ENCODE measurements around the gene TRIM63. TPM values are rescaled to one million over a fixed set of nuclear protein-coding genes. Genes with fewer than 3 reads are reported as not detected.

Gene TRIM63
- total RNA-seq, 1 donor from 2014 or later = 203 TPM

GRCh38 chr1:26064553-26064952 is 2.9 kb downstream of the TRIM63 start:
- no peak for DNase-seq
- no peaks in the 10 kb centered on the region for H3K9me3 ChIP-seq (replicated peaks)
- peaks cover 55% of the 10 kb centered on the region for H3K36me3 ChIP-seq
- peaks cover 18% of the 10 kb centered on the region for H3K27me3 ChIP-seq (ENCODE audit: low read depth)
- intact Hi-C loops (cut with micrococcal nuclease) = no loop called here
- no peak for TF ChIP-seq CTCF (IDR thresholded peaks at IDR 0.05; ENCODE audit: borderline replicate concordance)
- H3K4me3 ChIP-seq = peak overlapping the region; percentile 71
- peak overlapping the region; percentile 96 for H3K27ac ChIP-seq (replicated peaks)
- H3K4me1 ChIP-seq = peaks cover 26% of the 10 kb centered on the region

DNA sequence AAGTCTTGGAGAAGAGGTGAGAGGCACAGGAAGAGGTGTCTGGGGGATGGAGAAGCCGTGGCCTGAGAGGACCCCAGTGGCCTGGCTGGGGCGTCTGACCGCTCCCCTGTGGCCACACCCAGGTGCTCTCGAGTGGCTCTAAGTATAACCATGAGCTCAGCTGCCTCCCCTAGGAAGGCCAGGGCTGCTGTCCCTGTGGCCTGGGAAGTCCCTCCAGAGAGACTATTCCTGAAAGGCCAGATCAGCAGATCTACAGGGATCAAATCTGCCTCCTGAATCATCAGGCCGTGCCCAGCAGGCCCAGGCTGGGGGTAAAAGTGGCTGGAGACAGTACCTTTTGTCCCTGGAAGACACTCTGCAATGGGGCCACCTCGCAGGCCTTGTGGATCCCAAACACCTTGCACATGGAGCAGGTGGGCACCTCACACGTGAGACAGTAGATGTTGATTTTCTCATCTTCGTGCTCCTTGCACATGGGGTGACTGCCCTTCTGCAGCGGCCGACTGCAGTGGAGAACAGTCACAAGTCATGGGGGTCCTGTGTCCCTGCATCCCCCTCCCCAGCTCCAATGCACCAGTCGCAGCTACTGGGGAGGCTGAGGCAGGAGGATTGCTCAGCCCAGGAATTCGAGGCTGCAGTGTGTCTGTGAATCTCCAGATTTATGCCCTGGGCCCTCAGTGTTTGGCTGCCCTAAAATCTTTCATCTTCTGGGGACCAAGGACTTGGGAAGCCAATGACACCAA is 6.4 kb downstream of the TRIM63 start:
- H3K27ac ChIP-seq (replicated peaks) = peak overlapping the region; percentile 96
- no peaks in the 10 kb centered on the region for H3K27me3 ChIP-seq (ENCODE audit: low read depth)
- intact Hi-C loops (cut with micrococcal nuclease) = no loop called here
- TF ChIP-seq CTCF (IDR thresholded peaks at IDR 0.05; ENCODE audit: borderline replicate concordance) = no peak
- DNase-seq = no peak
- peaks cover 79% of the 10 kb centered on the region for H3K36me3 ChIP-seq
- H3K4me3 ChIP-seq = peak overlapping the region; percentile 71
- H3K9me3 ChIP-seq (replicated peaks) = no peaks in the 10 kb centered on the region
- H3K4me1 ChIP-seq = peaks cover 51% of the 10 kb centered on the region

GRCh38 chr1:26059906-26060305 is 7.5 kb downstream of the TRIM63 start:
- DNase-seq = no peak
- Histone ChIP-seq H3K4me3 (no peak overlapping the region), H3K27me3 (ENCODE audit: low read depth) (no peaks in the 10 kb centered on the region), H3K27ac (replicated peaks) (peak overlapping the region; percentile 96), H3K9me3 (replicated peaks) (no peaks in the 10 kb centered on the region), H3K4me1 (peaks cover 55% of the 10 kb centered on the region), H3K36me3 (peaks cover 78% of the 10 kb centered on the region)
- intact Hi-C loops (cut with micrococcal nuclease) = no loop called here
- no peak for TF ChIP-seq CTCF (IDR thresholded peaks at IDR 0.05; ENCODE audit: borderline replicate concordance)

DNA sequence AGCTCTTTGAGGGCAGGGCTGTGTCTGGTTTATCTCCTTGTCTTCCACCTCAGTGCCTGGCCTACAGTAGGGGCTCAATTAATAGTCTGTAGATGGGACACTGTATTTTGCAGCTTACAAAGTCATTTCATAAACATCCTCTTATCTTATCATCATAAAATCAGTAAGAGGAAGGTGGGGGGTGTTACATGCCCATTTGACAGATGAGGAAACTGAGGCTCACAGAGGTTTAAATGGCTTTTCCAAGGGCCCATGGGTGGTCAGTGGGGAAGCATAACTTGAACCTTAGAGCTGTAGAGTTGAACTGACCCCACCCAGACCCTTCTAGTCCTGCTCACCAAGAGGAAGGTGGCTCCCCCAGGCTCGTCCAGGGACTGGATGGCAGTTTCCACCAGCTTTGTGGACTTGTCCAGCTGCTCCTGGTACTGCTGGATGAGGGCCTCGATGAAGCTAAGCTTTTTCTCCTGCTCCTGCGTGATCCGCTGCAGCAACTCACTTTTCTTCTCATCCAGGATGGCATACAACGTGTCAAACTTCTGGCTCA is 9.3 kb downstream of the TRIM63 start:
- Histone ChIP-seq H3K27ac (replicated peaks) (no peak overlapping the region), H3K4me3 (no peak overlapping the region), H3K36me3 (peaks cover 82% of the 10 kb centered on the region), H3K27me3 (ENCODE audit: low read depth) (peaks cover 16% of the 10 kb centered on the region), H3K9me3 (replicated peaks) (no peaks in the 10 kb centered on the region), H3K4me1 (peaks cover 73% of the 10 kb centered on the region)
- DNase-seq = no peak
- intact Hi-C loops (cut with micrococcal nuclease) = no loop called here
- TF ChIP-seq CTCF (IDR thresholded peaks at IDR 0.05; ENCODE audit: borderline replicate concordance) = no peak

DNA sequence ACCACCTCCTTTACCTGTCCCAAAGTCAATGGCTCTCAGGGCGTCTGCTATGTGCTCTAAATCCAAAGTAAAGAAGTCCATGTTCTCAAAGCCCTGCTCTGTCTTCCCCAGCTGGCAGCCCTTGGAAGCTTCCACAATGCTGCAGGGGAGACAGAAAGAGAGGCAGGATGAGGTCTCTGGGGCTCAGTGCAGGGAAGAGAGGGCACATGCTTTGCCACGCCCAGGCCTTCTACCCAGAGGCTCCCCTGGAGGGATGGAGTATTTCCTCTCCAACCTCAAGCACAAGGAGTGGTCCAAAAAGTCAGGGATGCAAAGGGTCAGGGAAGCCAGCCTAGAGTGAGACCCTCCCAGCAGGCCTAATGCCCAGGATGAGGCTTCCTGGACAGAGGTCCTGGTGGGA is 10.2 kb downstream of the TRIM63 start:
- no peak for DNase-seq
- Histone ChIP-seq H3K4me3 (no peak overlapping the region), H3K27me3 (ENCODE audit: low read depth) (peaks cover 23% of the 10 kb centered on the region), H3K27ac (replicated peaks) (no peak overlapping the region), H3K4me1 (peaks cover 83% of the 10 kb centered on the region), H3K36me3 (peaks cover 85% of the 10 kb centered on the region), H3K9me3 (replicated peaks) (no peaks in the 10 kb centered on the region)
- no peak for TF ChIP-seq CTCF (IDR thresholded peaks at IDR 0.05; ENCODE audit: borderline replicate concordance)
- intact Hi-C loops (cut with micrococcal nuclease) = no loop called here

All from left ventricle myocardium inferior (tissue), 1 donor.